ENCODE results near the gene AADAT. TPM values are rescaled to one million over a fixed set of nuclear protein-coding genes. Genes with fewer than 3 reads are reported as not detected.

AADAT gene
- total RNA-seq, 4 donors from 2014 or later: 2.9 to 7.2 (median 5.5) TPM

GRCh38 chr4:170038769-170039168, 51.0 kb downstream of the AADAT start:
- WGBS: 54% methylated on average over 4 of the region's 4 CpGs
- no peak for TF ChIP-seq CTCF (IDR thresholded peaks at IDR 0.05)
- TF ChIP-seq POLR2A (IDR thresholded peaks at IDR 0.05; ENCODE audit: low read depth): no peak
- TF ChIP-seq POLR2AphosphoS5 (IDR thresholded peaks at IDR 0.05): no peak
- TF ChIP-seq EP300 (IDR thresholded peaks at IDR 0.05): no peak
- Histone ChIP-seq H3K36me3 (no peaks in the 10 kb centered on the region), H3K27ac (replicated peaks in 1 of 4) (no peak overlapping the region), H3K27me3 (peaks cover 0 to 6% (median 0%) of the 10 kb centered on the region in 4 donors), H3K4me3 (no peak overlapping the region), H3K9me3 (no peaks in the 10 kb centered on the region), H3K4me1 (no peaks in the 10 kb centered on the region)
- intact Hi-C loops (cut with DNase I): no loop called here
- DNase-seq (ENCODE audit: extremely low spot score): peak; percentile 10

- TF ChIP-seq EP300 (IDR thresholded peaks at IDR 0.05) (no peak), POLR2AphosphoS5 (IDR thresholded peaks at IDR 0.05) (no peak), POLR2A (IDR thresholded peaks at IDR 0.05; ENCODE audit: low read depth) (no peak), CTCF (IDR thresholded peaks at IDR 0.05) (no peak)
- Histone ChIP-seq H3K36me3 (no peaks in the 10 kb centered on the region), H3K27ac (replicated peaks in 1 of 4) (no peak overlapping the region), H3K4me1 (no peaks in the 10 kb centered on the region), H3K27me3 (peaks cover 0 to 6% (median 0%) of the 10 kb centered on the region in 4 donors), H3K9me3 (no peaks in the 10 kb centered on the region), H3K4me3 (no peak overlapping the region)
- intact Hi-C loops (cut with DNase I): no loop called here
- peak; percentile 60 for DNase-seq (ENCODE audit: extremely low spot score)
- WGBS: 92% methylated on average over 7 of the region's 7 CpGs
These were observed 51.5 kb downstream of the AADAT start for GRCh38 chr4:170038232-170038631.

- intact Hi-C loops (cut with DNase I): no loop called here
- H3K4me3 ChIP-seq: no peak overlapping the region
- H3K27me3 ChIP-seq: peaks cover 0 to 6% (median 0%) of the 10 kb centered on the region in 4 donors
- no peaks in the 10 kb centered on the region for H3K4me1 ChIP-seq
- H3K36me3 ChIP-seq: no peaks in the 10 kb centered on the region
- no peak overlapping the region for H3K27ac ChIP-seq (replicated peaks in 1 of 4)
- TF ChIP-seq POLR2A (IDR thresholded peaks at IDR 0.05; ENCODE audit: low read depth) (no peak), POLR2AphosphoS5 (IDR thresholded peaks at IDR 0.05) (no peak)
- peak; percentile 12 for DNase-seq (ENCODE audit: extremely low spot score)
- WGBS: 79% methylated on average over 1 of the region's 1 CpG
- no peaks in the 10 kb centered on the region for H3K9me3 ChIP-seq
These were observed 52.3 kb downstream of the AADAT start for GRCh38 chr4:170037481-170037880.

GRCh38 chr4:170035845-170036244, 53.9 kb downstream of the AADAT start:
- H3K4me1 ChIP-seq: no peaks in the 10 kb centered on the region
- intact Hi-C loops (cut with DNase I): no loop called here
- WGBS: 78% methylated on average over 3 of the region's 3 CpGs
- no peaks in the 10 kb centered on the region for H3K36me3 ChIP-seq
- H3K27ac ChIP-seq (replicated peaks in 1 of 4): no peak overlapping the region
- TF ChIP-seq POLR2AphosphoS5 (IDR thresholded peaks at IDR 0.05): no peak
- no peak for TF ChIP-seq CTCF (IDR thresholded peaks at IDR 0.05)
- no peak for TF ChIP-seq POLR2A (IDR thresholded peaks at IDR 0.05; ENCODE audit: low read depth)
- TF ChIP-seq EP300 (IDR thresholded peaks at IDR 0.05): no peak
- H3K9me3 ChIP-seq: no peaks in the 10 kb centered on the region
- H3K27me3 ChIP-seq: peaks cover 0 to 8% (median 0%) of the 10 kb centered on the region in 4 donors
- no peak overlapping the region for H3K4me3 ChIP-seq
- DNase-seq (ENCODE audit: extremely low spot score): no peak

- 31% methylated on average over 1 of the region's 1 CpG for WGBS
- no peaks in the 10 kb centered on the region for H3K9me3 ChIP-seq
- intact Hi-C loops (cut with DNase I): no loop called here
- H3K36me3 ChIP-seq: no peaks in the 10 kb centered on the region
- peaks cover 0 to 7% (median 0%) of the 10 kb centered on the region in 4 donors for H3K27me3 ChIP-seq
- DNase-seq (ENCODE audit: extremely low spot score): peak; percentile 82
- TF ChIP-seq EP300 (IDR thresholded peaks at IDR 0.05) (no peak), POLR2A (IDR thresholded peaks at IDR 0.05; ENCODE audit: low read depth) (no peak), CTCF (IDR thresholded peaks at IDR 0.05) (no peak), POLR2AphosphoS5 (IDR thresholded peaks at IDR 0.05) (no peak)
- no peak overlapping the region for H3K4me3 ChIP-seq
- H3K27ac ChIP-seq (replicated peaks in 1 of 4): no peak overlapping the region
- H3K4me1 ChIP-seq: no peaks in the 10 kb centered on the region
These were observed 54.5 kb downstream of the AADAT start for GRCh38 chr4:170035231-170035630.
